GM12875 (cell line): ENCODE data around the gene DYTN.

Experiments used
- H3K4me3 ChIP-seq: one replicate; pipeline ENCODE4 v1.5.1; 2011; ENCODE audit warnings: low read depth, low read length, control low read depth
- TF ChIP-seq, protein P1 (sequence below): IDR thresholded peaks from 2 replicates; pipeline ENCODE4 v1.5.1; 2011; ENCODE audit warnings: low read depth, mild to moderate bottlenecking, control low read depth, inconsistent platforms, low read length, moderate library complexity, borderline replicate concordance; ENCODE audit not compliant: insufficient read depth

Gene DYTN

DNA sequence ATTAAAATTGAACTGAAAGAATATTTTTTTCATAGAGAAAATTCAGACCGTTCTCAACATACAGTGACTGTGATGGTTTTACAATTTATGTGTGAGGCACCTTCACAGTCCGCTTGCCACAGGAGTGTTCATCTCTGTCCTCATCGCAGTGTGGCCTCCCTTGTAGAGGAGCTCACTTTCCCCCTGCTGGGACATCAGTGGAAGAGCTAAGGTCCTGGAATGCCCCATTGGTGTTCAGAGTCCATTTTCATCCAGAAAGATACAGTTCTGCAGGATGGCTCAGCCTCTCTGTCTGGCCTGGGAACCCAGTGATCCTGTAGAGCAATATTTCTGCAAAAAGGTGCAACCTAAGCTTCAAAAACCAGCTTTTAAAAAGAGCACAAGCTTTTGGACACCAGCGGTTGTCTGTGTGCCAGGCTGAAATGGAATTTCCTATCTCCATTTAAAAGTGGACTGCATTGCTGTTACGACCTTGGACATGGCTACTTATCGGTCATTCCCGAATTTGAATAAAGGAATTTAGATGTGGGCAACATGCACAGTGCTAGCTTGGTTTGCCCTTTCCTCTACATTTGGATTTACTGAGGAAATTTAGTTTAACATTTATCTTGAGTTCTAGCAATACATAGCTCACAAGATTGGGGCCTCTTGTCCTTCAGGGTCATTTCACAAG is 102.6 kb downstream of the DYTN start:
- TF ChIP-seq, protein P1, sequence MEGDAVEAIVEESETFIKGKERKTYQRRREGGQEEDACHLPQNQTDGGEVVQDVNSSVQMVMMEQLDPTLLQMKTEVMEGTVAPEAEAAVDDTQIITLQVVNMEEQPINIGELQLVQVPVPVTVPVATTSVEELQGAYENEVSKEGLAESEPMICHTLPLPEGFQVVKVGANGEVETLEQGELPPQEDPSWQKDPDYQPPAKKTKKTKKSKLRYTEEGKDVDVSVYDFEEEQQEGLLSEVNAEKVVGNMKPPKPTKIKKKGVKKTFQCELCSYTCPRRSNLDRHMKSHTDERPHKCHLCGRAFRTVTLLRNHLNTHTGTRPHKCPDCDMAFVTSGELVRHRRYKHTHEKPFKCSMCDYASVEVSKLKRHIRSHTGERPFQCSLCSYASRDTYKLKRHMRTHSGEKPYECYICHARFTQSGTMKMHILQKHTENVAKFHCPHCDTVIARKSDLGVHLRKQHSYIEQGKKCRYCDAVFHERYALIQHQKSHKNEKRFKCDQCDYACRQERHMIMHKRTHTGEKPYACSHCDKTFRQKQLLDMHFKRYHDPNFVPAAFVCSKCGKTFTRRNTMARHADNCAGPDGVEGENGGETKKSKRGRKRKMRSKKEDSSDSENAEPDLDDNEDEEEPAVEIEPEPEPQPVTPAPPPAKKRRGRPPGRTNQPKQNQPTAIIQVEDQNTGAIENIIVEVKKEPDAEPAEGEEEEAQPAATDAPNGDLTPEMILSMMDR, result no peak
- no peak overlapping the region for H3K4me3 ChIP-seq

DNA sequence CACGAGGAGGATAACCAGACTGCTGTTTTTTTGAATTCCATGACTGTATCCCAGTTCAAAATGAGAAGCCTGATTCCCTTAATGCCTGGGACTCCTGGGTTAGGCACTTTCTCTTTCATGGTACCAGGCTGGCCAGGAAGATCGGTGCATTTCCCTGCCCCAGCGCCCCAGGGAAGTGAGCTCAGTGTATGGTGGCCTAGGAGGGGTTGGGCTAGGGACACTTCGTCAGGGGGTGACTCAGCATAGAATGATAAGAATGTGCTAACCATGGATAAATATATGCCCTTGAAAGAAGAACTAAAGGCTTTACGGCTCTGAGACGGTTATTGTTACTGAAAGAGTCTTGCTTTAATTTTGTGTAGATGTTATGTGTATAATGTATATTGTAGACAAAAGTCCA is 103.4 kb downstream of the DYTN start:
- TF ChIP-seq, protein P1, result no peak
- no peak overlapping the region for H3K4me3 ChIP-seq

DNA sequence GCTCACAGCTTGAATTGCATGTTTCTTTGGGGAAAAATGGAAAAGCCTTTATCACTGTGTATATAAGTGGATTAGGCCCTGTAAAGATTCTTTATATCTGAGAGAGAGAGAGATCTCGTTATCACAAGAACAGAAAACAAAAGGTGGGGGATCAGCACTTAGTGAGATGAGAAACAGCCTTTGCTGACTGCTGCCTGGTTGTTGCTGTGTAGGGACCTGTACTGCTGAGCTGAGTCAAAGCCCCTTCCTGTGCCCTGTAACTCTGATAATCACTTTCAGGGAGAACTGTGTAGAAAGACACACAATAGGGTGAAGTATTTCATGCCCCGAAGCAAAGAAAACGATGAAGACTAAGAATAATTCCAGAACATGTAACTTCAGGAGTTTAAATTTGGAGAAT is 106.5 kb downstream of the DYTN start:
- H3K4me3 ChIP-seq, result no peak overlapping the region
- TF ChIP-seq, protein P1, result no peak

DNA sequence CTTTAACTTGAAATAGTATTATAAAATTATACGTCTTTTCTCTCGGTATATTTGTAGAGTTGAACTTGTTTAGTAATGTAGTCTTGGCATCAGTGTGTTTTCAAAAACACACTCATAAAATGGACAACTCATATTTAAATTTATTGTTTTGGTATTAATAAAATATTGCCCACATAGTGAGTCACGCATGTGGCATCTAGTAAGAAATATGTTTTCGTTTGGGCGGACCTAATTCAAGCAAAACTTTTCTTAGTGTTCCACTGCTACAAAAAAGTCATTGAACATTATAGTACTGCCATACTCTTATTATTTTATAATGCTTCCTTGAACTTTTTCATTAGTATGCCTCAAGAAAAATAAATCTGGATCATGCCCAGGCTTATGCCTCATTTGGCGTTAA is 107.0 kb downstream of the DYTN start:
- no peak overlapping the region for H3K4me3 ChIP-seq
- TF ChIP-seq, protein P1, result no peak

DNA sequence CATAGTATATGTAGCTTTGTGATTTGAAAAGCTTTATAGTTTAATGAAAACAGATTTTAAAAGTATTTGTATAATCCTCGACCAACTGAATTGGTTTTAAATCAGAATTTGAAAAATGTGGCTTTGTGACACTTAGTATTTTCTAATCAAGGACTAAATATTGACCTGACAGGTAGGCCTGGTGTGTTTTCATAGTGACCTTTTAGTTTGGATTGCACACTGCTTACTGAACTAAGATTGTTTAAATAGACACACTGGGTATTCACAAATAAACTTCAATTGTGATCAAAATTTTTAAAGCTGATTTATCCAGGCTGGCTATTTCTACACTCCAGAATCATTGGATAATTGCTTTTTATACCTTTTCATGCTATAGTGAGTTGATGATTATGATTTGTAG is 107.7 kb downstream of the DYTN start:
- H3K4me3 ChIP-seq, result no peak overlapping the region
- TF ChIP-seq, protein P1, result no peak

DNA sequence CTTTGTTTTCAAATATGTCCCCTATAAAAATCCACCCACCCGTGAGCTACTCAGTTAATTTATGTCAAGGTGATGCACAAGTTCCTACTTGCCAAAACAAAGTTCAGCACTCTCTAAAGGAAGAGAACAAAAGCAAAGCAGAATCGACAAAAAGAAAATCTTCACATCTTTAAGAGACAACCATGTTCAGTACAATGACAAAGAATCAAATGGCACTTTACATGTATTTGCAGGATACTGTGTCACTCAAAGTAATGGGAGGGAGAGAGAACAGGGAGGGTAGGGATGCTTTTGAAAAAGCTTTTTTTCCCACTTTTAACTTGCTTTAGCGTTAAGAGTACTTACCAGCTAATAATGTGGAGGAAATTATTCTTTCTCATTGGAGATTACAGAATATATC is 115.0 kb downstream of the DYTN start:
- no peak overlapping the region for H3K4me3 ChIP-seq
- TF ChIP-seq, protein P1, result no peak
